Stomach (tissue), 4 donors: ENCODE data around the gene TNRC6B.

ENCODE experiments used
- POLR2A ChIP-seq, 4 donors: fragments of 450-650 bp; IDR thresholded peaks; one replicate each; pipeline ENCODE4 v1.6.1; 2016; ENCODE audit warnings: antibody characterized with exemption in 4 of 4, control low read depth in 2 of 4, mild to moderate bottlenecking in 1 of 4, moderate library complexity in 1 of 4
- TF ChIP-seq, protein P1 (sequence below), 7 experiments: fragments of 450-650 bp in 4 of 7; fragments of 200-600 bp in 3 of 7; sonication (generic) in 3 of 7; IDR thresholded peaks; one replicate each; pipeline ENCODE4 v1.5.1; 2016 to 2019; ENCODE audit warnings: antibody characterized with exemption in 7 of 7, control low read depth in 2 of 7, mild to moderate bottlenecking in 1 of 7

DNA sequence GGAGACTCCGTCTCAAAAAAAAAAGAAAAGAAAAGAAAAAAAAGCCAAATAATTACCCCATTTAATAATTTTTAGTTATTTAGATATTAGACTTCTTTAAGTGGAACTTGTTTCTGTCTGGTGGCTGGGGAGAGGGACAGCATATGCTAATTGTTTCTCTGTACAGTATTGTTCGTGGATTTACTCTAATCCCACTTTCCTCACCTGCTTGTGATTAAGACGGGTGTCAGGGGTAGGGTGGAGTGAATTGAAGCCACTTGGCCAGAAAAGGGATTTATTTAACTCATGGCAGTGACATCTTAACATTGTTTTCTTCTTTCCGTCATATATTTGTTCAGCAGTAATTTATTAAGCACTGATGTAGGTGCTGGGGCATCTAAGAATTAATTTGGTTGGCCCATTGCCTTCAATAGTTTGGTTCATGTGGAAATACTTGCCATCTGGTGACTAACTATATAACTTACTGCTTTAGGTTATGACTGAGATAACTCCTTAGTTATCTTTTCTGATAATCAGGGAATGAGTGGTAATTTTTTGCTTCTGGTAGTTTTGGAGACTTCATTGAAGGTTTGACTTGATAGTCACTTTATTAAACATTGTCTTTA lies 4.6 kb downstream of the TNRC6B start:
- no peak for TF ChIP-seq POLR2A (IDR thresholded peaks at IDR 0.05)
- TF ChIP-seq, protein P1, sequence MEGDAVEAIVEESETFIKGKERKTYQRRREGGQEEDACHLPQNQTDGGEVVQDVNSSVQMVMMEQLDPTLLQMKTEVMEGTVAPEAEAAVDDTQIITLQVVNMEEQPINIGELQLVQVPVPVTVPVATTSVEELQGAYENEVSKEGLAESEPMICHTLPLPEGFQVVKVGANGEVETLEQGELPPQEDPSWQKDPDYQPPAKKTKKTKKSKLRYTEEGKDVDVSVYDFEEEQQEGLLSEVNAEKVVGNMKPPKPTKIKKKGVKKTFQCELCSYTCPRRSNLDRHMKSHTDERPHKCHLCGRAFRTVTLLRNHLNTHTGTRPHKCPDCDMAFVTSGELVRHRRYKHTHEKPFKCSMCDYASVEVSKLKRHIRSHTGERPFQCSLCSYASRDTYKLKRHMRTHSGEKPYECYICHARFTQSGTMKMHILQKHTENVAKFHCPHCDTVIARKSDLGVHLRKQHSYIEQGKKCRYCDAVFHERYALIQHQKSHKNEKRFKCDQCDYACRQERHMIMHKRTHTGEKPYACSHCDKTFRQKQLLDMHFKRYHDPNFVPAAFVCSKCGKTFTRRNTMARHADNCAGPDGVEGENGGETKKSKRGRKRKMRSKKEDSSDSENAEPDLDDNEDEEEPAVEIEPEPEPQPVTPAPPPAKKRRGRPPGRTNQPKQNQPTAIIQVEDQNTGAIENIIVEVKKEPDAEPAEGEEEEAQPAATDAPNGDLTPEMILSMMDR (IDR thresholded peaks at IDR 0.05): no peak
